GM19035 (cell line): ENCODE data around the gene MCM10.
"Not testable (repeated sequence)": the region's sequence is repeated elsewhere in the genome, so short reads cannot be mapped to it uniquely, and the experiment has no call there.

ENCODE experiments used
- ATAC-seq: cut with Tn5 transposase; IDR thresholded peaks from one replicate; pipeline ENCODE4 v1.9.1; 2021; ENCODE audit not compliant: unreplicated experiment

The MCM10 gene

DNA sequence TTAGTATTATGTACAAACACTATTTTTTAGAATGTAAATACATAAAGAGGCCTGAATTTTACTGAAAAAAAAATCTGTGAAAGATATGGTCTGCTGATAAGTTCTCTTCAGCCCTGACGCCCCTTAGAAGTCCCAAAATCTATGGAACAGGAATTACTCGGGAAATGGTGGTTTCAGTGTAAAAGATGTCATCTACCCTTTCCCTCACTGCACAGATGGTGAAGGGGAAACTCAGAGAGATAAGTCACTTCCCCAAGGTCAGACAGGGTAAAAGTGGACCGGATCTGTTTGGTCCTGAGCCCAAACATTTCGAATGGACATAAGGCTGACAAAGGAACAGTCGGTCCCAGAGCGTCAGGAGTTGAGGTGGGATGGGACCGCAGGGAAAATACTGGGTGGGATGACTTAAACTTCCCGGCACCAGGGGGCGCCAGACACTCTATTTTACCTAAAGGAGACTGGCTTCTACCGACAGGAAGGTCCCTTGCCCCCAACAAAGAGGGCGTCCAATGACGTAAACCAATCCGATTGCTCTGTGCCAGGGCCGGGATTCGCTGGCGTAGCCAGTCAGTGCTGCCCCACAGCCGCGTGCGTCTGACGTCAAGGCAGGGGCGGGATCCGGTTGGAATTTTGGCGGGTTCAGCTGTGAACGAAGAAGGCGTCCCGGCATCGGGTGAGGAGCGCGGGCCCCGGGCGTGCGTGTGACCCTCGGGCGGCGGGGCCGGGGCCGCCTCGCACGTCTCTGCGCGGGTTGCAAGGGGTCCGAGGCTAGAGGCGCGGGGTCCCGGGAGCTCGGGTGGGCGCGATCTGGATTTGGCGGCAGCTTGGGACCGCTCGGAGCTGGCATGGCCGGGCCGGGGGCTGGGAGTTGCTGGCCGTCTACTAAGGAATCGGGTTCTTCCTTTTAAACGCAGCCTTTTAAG lies at the start of gene MCM10:
MCM10 (plus strand) TSS at position 625 of the 923 bp plus-strand sequence. CDS start 2,645 bp downstream, outside the sequence.
- peak; percentile 100 for ATAC-seq

DNA sequence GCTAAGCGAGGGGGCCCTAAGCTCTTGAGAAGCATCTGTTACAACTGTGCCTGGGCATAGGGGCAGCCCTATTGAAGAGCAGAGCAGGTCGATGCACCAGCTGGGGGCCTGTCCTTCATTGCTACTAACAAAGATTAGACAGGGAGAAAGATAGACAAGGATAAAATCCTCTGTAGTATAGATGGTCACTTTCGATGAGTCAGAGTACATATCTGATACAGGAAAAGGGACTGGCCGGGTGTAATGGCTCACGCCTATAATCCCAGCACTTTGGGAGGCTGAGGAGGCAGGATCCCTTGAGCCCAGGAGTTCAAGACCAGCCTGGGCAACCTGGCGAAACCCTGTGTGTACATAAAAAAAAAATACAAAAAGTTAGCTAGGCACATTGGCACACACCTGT lies 47.8 kb upstream of the MCM10 start:
- no peak for ATAC-seq

DNA sequence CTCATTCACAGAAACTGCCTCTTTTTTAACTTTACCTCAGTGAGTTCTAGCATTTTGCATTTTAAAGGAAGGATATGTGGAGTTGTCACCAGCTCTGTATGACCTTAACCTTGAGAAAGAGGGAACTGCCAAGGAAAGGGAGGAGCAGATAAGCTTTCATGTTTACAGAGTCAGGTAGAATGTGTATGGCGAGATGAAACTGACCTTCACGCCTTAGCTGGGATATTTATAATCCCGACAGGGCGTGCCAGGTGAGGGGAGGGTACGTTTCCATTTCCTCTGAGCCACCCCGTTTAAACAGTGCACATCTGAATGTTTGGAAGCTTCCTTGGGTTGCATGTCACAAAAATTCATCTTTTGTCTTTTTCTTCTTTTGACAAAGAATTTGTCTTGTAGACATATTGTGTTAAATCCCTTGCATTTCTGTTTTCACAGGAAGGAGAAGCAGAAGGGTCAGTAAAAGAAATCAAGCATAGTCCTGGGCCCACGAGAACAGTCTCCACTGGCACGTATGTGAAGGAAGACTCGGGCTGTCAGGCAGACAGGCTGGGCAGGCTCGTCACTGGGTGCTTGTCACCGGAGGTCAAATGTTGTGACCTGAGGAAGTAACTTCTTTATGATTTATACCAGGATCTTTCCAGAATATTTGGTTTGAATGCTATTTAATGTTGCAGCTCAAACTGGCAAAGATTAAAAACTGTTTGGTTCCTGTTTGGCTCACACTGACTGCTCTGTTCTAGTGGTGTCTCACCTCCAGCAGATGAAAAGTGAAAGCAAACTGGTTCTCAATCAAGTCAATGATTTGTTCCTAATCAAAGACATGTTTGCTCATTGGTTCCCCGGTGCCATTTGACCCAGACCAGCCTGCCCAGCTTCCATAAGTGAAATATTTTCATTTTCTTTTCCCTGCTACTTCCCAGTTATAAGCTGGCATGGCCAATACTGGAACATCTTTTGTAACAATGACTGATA lies 45.2 kb upstream of the MCM10 start:
- ATAC-seq: no peak

DNA sequence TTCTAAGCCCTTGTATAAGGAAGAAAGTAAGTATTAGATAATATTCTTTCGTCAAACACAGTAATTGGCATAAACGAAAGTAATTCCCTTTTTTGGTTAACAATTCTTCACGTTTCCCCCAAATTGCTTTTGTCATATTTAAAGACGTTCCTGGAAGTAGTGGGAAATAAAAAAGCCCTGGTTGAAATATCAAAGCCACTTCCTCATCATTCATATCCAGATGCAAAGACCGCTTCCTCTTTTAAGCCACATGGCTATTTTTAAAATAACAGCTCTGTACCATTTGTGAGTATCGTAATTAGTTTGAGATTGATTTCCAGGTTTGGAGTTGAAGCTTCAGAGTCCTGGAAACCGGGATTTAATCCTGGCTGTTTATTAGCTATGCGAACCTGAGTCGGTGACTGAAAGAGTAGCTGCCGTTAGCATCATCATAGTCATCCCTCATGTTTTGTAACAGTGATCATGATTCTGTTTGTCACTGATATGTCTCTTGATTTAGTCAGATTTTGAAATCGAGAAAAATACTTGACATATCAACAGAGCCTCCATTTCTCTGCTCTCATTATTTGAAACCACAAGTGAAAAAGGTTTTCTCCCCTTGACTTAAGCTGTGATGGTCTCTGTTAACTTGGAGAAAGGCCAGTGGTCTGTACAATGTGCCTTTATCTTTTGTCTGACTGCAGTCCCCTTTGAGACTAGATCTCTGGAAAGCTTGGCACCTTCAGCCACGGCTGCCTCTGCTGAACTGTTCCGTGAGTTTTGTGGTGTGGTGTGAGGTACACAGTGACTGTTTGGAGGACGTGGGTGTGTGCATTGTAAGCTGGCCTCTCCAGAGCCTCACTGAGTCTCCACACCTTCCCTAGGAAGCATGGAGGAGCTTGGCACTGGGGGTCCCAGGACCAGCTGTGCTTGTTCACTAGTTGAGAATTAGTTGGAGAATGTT lies 43.2 kb upstream of the MCM10 start:
- no peak for ATAC-seq

DNA sequence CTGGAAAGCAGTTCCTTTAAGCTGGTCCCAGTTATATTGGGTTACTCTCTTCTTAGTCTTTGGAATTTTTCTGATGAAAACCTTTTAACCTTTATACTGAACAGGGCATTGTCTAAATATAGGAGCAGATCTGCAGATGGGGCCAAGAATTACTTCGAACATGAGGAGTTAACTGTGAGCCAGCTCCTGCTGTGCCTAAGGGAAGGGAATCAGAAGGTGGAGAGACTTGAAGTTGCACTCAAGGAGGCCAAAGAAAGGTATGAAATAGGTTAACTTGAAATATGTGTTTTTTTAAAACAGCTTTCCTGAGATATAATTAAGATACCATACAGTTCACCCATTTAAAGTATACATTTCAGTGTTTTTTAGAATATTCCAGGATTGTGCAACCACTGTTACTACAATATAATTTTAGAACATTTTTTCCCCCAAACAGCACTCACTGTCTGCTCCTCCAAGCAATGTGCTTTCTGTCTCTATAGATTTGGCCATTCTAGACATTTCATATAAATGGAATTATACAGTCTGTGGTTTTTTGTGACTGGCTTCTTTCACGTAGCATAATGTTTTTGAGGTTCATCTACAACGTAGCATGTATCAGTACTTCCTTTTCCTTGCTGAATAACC lies 42.5 kb upstream of the MCM10 start:
- ATAC-seq: no peak

DNA sequence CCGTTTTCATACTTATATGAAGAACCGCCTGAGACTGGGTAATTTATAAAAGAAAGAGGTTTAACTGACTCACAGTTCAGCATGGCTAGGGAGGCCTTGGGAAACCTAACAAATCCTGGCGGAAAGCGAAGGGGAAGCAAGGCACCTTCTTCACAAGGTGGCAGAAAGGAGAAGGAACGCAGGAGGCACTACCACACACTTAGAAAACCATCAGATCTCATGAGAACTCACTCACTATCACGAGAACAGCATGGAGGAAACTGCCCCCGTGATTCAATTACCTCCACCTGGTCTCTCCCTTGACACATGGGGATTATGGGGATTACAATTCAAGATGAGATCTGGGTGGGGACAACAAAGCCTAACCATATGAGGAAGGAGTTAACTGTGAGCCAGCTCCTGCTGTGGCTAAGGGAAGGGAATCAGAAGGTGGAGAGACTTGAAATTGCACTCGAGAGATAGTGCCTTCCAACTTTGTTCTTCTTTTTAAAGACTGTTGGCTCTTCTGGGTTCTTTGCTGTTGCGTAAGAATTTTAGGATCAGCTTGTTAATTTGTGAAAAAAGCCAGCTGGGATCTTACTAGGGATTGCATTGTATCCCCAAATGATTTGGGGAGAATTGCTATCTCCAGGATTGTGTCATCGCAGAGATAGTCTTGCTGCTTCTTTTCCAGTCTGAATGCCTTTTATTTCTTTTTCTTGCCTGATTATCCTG lies 40.4 kb upstream of the MCM10 start:
- ATAC-seq: no peak

DNA sequence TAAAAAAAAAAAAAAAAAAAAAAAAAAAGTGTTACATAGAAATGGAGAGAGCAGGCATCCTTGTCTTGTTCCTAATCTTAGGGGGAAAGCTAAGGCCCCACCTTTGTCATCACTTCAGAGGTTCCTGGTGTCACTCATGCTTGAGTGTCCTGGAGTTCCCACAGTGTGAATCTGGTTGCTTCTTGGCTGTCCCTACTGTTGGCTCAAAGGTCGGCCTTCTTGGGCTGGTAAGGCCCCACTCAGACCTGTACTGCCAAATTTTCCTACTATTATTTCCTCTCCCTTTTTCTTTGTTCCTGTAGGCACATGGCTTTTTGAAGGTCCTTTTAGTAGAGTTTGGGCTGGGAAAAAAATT lies 39.9 kb upstream of the MCM10 start:
- no peak for ATAC-seq

DNA sequence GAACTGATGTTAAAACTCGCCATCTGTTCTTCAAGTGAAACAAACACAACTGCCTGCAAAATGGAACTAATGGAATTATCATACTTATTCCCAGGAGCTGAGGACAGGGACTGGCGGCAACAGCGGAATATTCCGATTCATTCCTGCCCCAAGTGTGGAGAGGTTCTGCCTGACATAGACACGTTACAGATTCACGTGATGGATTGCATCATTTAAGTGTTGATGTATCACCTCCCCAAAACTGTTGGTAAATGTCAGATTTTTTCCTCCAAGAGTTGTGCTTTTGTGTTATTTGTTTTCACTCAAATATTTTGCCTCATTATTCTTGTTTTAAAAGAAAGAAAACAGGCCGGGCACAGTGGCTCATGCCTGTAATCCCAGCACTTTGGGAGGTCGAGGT lies 24.7 kb upstream of the MCM10 start:
- ATAC-seq: no peak

DNA sequence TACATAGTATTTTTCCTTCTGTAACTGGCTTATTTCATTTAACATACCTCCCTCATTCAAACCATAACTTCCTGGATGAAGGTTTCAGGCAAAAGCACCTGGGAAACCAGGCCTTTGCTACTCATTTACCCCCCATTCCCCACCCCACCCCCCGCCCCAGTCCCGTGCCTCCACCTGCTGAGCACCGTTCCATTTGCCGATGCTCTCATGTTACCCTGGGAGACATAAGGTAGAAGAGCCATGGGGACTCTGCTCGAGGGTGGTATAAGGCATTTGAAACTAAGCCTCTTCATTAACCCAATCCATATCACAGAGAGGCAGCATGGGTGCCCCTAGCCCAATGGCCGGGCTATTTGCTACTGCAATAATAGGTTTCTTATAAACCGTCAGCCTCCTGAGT lies 22.2 kb upstream of the MCM10 start:
- ATAC-seq: no peak

DNA sequence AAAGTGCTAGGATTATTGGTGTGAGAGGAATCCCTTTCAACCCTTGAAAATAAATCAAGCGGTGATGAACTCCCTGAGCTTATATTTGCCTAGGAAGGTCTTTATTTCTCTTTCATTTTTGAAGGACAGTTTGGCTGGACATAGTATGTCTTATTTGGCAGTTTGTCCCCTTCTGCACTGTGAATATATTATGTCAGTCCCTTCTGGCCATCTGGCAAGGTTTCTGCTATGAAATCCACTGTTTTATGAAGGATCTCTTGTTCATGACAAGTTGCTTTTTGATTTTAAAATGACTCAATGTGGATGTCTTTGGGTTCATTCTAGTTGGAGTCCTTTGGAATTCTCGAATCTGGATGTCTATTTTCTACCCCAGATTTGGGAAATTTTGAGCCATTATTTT lies 21.7 kb upstream of the MCM10 start:
- ATAC-seq: no peak

DNA sequence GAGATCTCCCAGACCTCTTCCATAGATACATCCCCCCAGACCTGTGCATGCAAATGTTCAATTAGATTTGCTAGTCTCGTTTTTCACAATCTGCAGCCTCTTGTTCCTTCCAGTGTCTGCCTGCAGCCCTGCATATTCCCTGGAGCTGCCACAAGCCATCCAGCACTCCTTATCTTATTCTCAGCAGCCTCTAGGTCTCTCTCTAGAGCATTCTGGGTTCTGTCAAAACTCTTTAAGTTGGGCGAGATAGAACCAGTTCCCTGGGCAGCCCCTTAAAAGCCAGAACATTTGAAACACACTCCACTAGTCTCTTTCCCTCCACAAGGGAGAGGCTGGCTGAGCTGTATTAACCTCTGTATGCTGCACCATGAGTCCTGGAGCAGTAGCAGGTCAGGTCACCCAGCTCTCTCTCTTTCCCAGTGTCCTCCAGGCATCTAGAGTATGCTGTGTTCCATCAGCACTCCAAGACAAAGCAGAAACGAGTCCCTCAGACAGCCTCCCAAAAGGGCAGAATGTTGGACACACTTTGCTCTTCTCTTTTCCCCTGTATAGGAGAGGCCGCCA lies 20.6 kb upstream of the MCM10 start:
- no peak for ATAC-seq

DNA sequence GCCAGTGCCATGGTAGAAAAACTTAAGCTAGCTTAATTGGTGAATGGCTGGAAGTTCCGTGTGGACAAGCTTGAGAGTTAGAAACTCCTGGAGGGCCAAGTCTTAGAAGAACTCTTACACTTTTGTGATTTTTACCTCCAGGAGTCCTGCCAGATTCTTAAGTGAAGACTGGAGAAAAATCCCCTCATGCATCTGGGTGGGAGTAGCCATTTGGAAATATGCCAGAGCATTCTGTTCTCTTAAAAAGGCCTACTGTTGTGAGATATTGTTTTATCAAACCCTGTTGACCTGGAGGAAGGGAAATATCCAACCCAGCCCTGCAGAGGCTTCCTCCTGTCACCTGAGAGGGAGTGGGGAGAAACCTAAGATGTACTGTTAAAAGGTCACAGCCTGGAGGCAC lies 17.6 kb upstream of the MCM10 start:
- no peak for ATAC-seq

DNA sequence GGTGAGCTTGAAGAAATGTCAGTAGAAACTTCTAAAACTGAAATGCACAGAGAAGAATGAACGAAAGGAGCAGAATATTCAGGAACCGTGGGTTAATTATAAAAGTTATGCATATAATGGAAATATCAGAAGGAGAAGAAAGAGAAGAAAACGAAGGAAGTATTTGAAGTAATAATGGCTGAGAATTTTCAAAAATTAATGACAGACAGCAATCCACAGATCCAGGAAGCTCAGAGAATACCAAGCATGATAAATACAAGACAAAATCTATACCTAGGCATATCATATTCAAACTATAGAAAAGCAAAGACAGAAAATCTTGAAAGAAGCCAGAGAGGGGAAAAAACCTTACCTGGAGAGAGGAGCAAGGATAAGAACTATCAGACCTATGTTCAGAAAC lies 16.5 kb upstream of the MCM10 start:
- no peak for ATAC-seq

DNA sequence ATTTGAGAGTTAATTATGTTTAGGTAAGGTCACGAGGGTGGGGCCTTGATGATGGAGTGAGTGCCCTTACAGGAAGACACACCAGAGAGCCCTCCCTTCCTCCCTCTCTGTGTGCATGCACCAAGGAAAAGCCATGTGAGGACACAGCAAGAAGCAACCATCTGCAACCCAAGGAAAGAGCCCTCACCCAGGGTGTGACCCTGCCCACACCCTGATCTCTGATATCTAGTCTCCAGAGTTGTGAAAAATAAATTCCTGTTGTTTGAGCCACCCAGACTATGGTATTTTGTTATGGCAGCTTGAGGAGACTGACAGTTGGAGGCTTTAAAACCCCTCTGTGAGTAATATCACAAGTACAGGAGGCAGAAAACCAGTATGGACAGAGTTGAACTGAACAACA lies 15.0 kb upstream of the MCM10 start:
- no peak for ATAC-seq

DNA sequence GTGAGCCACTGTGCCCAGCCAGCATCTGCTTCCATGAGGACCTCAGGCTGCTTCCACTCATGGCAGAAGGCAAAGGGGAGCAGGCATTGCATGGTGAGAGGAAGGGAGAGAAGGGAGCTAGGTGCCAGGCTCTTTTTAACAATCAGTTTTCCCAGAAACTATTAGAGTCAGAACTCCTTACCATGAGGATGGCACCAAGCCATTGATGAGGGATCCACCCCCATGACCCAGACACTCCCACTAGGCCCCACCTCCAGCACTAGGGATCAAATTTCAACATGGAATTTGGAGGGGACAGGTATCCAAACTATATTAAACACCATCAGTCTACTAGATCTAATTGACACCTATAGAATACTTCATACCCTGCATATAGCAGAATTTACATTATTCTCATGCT lies 14.2 kb upstream of the MCM10 start:
- no peak for ATAC-seq

DNA sequence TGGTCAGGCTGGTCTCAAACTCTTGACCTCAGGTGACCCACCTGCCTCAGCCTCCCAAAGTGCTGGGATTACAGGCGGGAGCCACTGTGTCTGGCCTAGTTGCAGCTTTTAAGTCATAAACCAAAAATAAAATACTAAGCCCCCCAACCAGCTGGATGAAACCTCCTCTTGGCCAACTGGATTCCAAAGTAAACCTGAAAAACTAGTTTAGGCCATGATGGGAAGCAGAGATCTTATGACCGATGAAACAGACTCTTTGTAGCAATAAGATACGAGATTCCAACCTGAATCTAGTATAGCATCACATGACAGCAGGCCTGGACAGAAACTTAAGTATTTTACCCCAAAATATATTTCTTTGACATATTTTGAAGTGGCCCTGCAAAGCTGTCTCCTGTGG lies 9.1 kb upstream of the MCM10 start:
- no peak for ATAC-seq

DNA sequence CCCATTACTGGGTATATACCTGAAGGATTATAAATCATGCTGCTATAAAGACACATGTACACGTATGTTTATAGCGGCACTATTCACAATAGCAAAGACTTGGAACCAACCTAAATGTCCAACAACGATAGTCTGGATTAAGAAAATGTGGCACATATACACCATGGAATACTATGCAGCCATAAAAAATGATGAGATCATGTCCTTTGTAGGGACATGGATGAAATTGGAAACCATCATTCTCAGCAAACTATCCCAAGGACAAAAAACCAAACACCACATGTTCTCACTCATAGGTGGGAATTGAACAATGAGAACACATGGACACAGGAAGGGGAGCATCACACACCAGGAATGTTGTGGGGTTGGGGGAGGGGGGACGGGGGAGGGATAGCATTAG lies 5.5 kb upstream of the MCM10 start:
- ATAC-seq: not testable (repeated sequence)

DNA sequence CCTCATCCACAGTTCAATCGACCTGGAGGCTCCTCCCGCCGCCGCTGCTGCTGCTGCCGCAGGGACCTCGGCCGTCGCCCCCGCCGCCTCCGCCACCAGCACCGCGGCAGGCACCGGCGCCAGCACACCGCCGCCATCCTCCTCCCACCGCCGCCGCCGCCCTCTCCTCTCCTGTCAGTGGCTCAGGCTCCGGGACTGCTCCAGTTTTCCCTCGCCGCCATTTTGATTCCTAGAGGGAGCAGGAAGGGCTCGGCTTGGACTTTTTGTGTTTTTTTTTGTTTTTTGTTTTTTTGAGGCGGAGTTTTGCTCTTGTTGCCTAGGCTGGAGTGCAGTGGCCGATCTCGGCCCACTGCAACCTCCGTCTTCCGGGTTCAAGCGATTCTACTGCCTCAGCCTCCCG lies 3.0 kb upstream of the MCM10 start:
- no peak for ATAC-seq

DNA sequence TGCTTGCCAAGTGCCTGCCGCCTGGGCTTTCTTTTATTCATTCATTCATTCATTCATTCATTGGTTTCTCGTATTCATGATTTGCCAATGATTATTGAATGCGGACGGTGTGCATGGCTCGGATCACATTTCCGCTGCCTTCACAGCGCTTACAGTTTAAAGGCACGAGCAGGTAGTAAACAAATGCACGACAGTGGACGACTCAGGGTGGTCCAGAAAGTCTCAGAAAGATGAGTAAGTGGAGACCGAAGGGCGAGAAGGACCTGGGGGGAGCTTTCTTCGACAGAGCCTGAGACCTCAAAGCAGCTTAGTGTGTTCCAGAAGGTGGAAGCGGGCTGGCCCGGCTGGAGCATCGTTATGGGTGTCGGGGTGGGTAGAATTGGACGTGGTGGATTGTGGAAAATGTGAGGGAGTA lies 506 bp downstream of the MCM10 start:
- ATAC-seq: no peak
